ENCODE measurements around the gene INPP5D. TPM values are rescaled to one million over a fixed set of nuclear protein-coding genes. Genes with fewer than 3 reads are reported as not detected.

The INPP5D gene
- total RNA-seq, 1 experiment from 2014 or later = 12.7 TPM

DNA sequence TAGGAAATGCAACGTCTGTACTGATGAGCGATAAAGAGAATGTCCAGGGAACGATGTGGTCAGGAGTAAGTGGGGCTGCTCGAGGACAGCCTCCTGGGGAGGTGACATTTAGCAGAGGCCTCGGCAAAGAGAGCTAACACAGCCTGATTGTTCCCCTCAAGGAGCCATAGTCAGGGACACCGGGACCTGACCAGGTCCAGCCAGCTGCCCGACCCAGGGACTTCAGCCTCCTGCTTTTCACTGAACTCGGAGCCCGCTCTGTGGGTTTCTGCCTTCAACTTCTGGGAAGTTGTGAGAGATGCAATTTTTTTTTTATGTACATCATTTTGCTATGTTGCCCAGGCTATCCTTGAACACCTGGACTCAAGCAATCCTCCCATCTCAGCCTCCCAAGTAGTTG lies 17.6 kb upstream of the INPP5D start:
- no peak overlapping the region for H2BK120ac ChIP-seq (ENCODE audit: low read depth, low read length, poor library complexity, severe bottlenecking)
- no peak overlapping the region for H3K18ac ChIP-seq (ENCODE audit: insufficient read length, low read depth, low read length)
- H3K9ac ChIP-seq (ENCODE audit: extremely low read depth, insufficient read length, low read length) = no peak overlapping the region
- H2AK5ac ChIP-seq (ENCODE audit: insufficient read length, low read length) = no peak overlapping the region
- H3K23ac ChIP-seq (ENCODE audit: insufficient read length, low read depth, low read length) = no peak overlapping the region
- H3K14ac ChIP-seq (ENCODE audit: insufficient read depth, low read length) = no peak overlapping the region
- no peak overlapping the region for H2BK15ac ChIP-seq (ENCODE audit: low read depth, low read length)
- H3K79me1 ChIP-seq (ENCODE audit: insufficient read depth, low read depth, low read length, poor library complexity, severe bottlenecking) = no peaks in the 10 kb centered on the region
- H3K27ac Mint-ChIP-seq = no peak overlapping the region
- 0 out of 2 replicates have a peak, but pooled peaks cover 1% of the 10 kb centered on the region for H3K79me2 ChIP-seq (ENCODE audit: insufficient read depth, low read length)
- no peak overlapping the region for H3T11ph ChIP-seq (ENCODE audit: low read length)
- no peak overlapping the region for H4K8ac ChIP-seq (replicated peaks; ENCODE audit: insufficient read length, low read depth, low read length)
- H2BK5ac ChIP-seq (ENCODE audit: insufficient read length, low read length) = no peak overlapping the region
- no peak overlapping the region for H4K5ac ChIP-seq (ENCODE audit: insufficient read length, low read depth, low read length)
- H3K4me1 ChIP-seq (ENCODE audit: insufficient read depth, low read length) = no peaks in the 10 kb centered on the region
- DNase-seq = no peak
- H3K23me2 ChIP-seq (ENCODE audit: insufficient read length, low read depth, low read length, poor library complexity, severe bottlenecking) = no peaks in the 10 kb centered on the region
- no peaks in the 10 kb centered on the region for H3K9me3 ChIP-seq (ENCODE audit: control insufficient read depth, low read depth, low read length)
- H2BK20ac ChIP-seq (ENCODE audit: low read depth, low read length, poor library complexity, severe bottlenecking) = no peak overlapping the region
- H4K91ac ChIP-seq (ENCODE audit: insufficient read length, low read depth, low read length) = no peak overlapping the region
- H3K9me3 Mint-ChIP-seq = no peaks in the 10 kb centered on the region
- no peaks in the 10 kb centered on the region; the same call in 1 of the 2 replicates for H3K27me3 ChIP-seq (ENCODE audit: insufficient read depth, low read length)
- no peak overlapping the region for H3K4me2 ChIP-seq (ENCODE audit: insufficient read depth, insufficient read length, low read length)
- no peaks in the 10 kb centered on the region for H4K20me1 ChIP-seq (ENCODE audit: control insufficient read depth, insufficient read depth, insufficient read length)
- TF ChIP-seq, protein P1, sequence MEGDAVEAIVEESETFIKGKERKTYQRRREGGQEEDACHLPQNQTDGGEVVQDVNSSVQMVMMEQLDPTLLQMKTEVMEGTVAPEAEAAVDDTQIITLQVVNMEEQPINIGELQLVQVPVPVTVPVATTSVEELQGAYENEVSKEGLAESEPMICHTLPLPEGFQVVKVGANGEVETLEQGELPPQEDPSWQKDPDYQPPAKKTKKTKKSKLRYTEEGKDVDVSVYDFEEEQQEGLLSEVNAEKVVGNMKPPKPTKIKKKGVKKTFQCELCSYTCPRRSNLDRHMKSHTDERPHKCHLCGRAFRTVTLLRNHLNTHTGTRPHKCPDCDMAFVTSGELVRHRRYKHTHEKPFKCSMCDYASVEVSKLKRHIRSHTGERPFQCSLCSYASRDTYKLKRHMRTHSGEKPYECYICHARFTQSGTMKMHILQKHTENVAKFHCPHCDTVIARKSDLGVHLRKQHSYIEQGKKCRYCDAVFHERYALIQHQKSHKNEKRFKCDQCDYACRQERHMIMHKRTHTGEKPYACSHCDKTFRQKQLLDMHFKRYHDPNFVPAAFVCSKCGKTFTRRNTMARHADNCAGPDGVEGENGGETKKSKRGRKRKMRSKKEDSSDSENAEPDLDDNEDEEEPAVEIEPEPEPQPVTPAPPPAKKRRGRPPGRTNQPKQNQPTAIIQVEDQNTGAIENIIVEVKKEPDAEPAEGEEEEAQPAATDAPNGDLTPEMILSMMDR (conservative IDR thresholded peaks at IDR 0.05) = no peak
- no peaks in the 10 kb centered on the region for H3K36me3 Mint-ChIP-seq (ENCODE audit: insufficient read depth in 1 of 3, low read depth in 3 of 3)
- H3K4me1 Mint-ChIP-seq = peaks cover 3 to 4% of the 10 kb centered on the region in 2 experiments
- H3K27ac ChIP-seq (ENCODE audit: insufficient read length, low read depth, low read length) = no peak overlapping the region
- H2BK12ac ChIP-seq (ENCODE audit: insufficient read length, low read depth, low read length) = no peak overlapping the region
- no peak overlapping the region for H3K4me3 Mint-ChIP-seq
- peaks cover 9% of the 10 kb centered on the region for H3K27me3 Mint-ChIP-seq (ENCODE audit: low read depth)
- no peak overlapping the region for H2AFZ ChIP-seq (ENCODE audit: low read length)
- no peak overlapping the region for H3K4ac ChIP-seq (ENCODE audit: low read depth, low read length)
- no CpG with 5 or more reads among the region's 9 CpGs for WGBS (ENCODE audit: extremely low coverage, insufficient read length, low lambda C conversion rate)
- no peak overlapping the region for H3K56ac ChIP-seq (ENCODE audit: insufficient read length, low read depth, low read length)
